Cardiac fibroblast (primary cell): ENCODE results near the gene DHRSX.

Experiments used
- DNase-seq, 2 donors: peaks; one replicate each; pipeline versions ENCODE4 v3.0.0 to v3.0.0-alpha.2; 2010; ENCODE audit warnings: low read depth in 2 of 2
- H3K4me3 ChIP-seq, 2 donors: replicated peaks in 1 of 2; 1 replicate in 1 of 2; 2 replicates in 1 of 2; pipeline ENCODE4 v1.5.1; 2011; ENCODE audit warnings: low read depth in 2 of 2, low read length in 2 of 2, mild to moderate bottlenecking in 2 of 2, moderate library complexity in 1 of 2
- CTCF ChIP-seq: IDR thresholded peaks from one replicate; pipeline ENCODE4 v1.5.1; 2011; ENCODE audit warnings: low read depth, mild to moderate bottlenecking, low read length, inconsistent platforms

The DHRSX gene

GRCh38 chrX:2542826-2543521 lies 42.2 kb upstream of the DHRSX start:
- no peak for DNase-seq
- no peak for TF ChIP-seq CTCF
- no peak overlapping the region for H3K4me3 ChIP-seq

GRCh38 chrX:2541603-2542002 lies 40.8 kb upstream of the DHRSX start:
- no peak for TF ChIP-seq CTCF
- no peak for DNase-seq
- no peak overlapping the region for H3K4me3 ChIP-seq

- no peak for TF ChIP-seq CTCF
- DNase-seq = no peak
- H3K4me3 ChIP-seq = no peak overlapping the region
Measured at GRCh38 chrX:2540426-2540947, 39.7 kb upstream of the DHRSX start.

GRCh38 chrX:2539586-2539985 lies 38.8 kb upstream of the DHRSX start:
- H3K4me3 ChIP-seq = no peak overlapping the region
- no peak for DNase-seq
- TF ChIP-seq CTCF = no peak

GRCh38 chrX:2538031-2538757 lies 37.4 kb upstream of the DHRSX start:
- no peak overlapping the region for H3K4me3 ChIP-seq

DNA sequence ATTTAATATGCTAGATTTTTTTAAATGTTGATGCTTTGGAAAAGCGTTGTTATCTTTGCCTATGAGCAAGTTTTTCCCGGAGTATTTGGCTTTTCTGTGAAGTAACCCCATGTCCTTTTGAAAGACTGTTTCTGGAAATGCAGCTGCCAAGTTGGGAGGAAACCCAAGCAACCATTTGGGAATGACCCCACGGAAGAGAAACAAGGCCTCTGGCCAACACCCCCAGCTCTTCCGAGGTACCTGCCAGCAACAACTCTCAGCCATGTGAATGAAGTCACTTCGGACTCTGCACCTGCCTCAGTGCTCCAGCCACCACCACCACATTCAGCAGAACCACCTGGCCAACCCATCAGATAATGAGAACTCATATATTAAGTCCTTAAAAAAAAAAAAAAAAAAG lies 36.2 kb upstream of the DHRSX start:
- H3K4me3 ChIP-seq = no peak overlapping the region
- no peak for DNase-seq
- TF ChIP-seq CTCF = no peak

More at GRCh38 chrX:2538031-2538757, 37.4 kb upstream of the DHRSX start:
- no peak for DNase-seq
- no peak for TF ChIP-seq CTCF
